ENCODE measurements around the gene TLCD3B.

The TLCD3B gene

GRCh38 chr16:30077656-30078055 lies 46.6 kb upstream of the TLCD3B start:
- peak overlapping the region; percentile 20; the same call in 1 of the 2 replicates for H3K27ac ChIP-seq (replicated peaks)
- no peak for DNase-seq (ENCODE audit: low read depth in 1 of 2, low spot score in 1 of 2)
- H3K4me3 ChIP-seq (replicated peaks; ENCODE audit: insufficient read depth, low read length) = no peak overlapping the region
- no peaks in the 10 kb centered on the region for H3K27me3 ChIP-seq (ENCODE audit: insufficient read depth, poor library complexity, severe bottlenecking)
- TF ChIP-seq POLR2AphosphoS5 (IDR thresholded peaks at IDR 0.05; ENCODE audit: low read depth) (no peak), REST (IDR thresholded peaks at IDR 0.05; ENCODE audit: insufficient replicate concordance, low read depth) (no peak), SPI1 (IDR thresholded peaks at IDR 0.05; ENCODE audit: borderline replicate concordance, low read depth) (no peak), GABPA (IDR thresholded peaks at IDR 0.05; ENCODE audit: low read depth) (no peak), CTCF (IDR thresholded peaks at IDR 0.05; ENCODE audit: insufficient read depth, low read length) (no peak)

- Histone ChIP-seq H3K4me3 (replicated peaks; ENCODE audit: insufficient read depth, low read length) (peak overlapping the region; percentile 92), H3K27ac (replicated peaks) (peak overlapping the region; percentile 87), H3K27me3 (ENCODE audit: insufficient read depth, poor library complexity, severe bottlenecking) (no peaks in the 10 kb centered on the region)
- DNase-seq (ENCODE audit: low read depth in 1 of 2, low spot score in 1 of 2) = no peak
- TF ChIP-seq REST (IDR thresholded peaks at IDR 0.05; ENCODE audit: insufficient replicate concordance, low read depth) = no peak
- TF ChIP-seq POLR2AphosphoS5 (IDR thresholded peaks at IDR 0.05; ENCODE audit: low read depth) = no peak
- TF ChIP-seq CTCF (IDR thresholded peaks at IDR 0.05; ENCODE audit: insufficient read depth, low read length) = no peak
- TF ChIP-seq GABPA (IDR thresholded peaks at IDR 0.05; ENCODE audit: low read depth) = no peak
- TF ChIP-seq SPI1 (IDR thresholded peaks at IDR 0.05; ENCODE audit: borderline replicate concordance, low read depth) = no peak
Observed at GRCh38 chr16:30076276-30076791, 45.3 kb upstream of the TLCD3B start.

- H3K4me3 ChIP-seq (replicated peaks; ENCODE audit: insufficient read depth, low read length) = peak within 1 kb of the TSS; percentile 92
- H3K27ac ChIP-seq (replicated peaks) = peak within 1 kb of the TSS; percentile 87
- DNase-seq (ENCODE audit: low read depth in 1 of 2, low spot score in 1 of 2) = peak; percentile 89 to 91
- TF ChIP-seq SPI1 (IDR thresholded peaks at IDR 0.05; ENCODE audit: borderline replicate concordance, low read depth) (peak; percentile 69; the same call in 1 of the 2 replicates), GABPA (IDR thresholded peaks at IDR 0.05; ENCODE audit: low read depth) (peak; percentile 89), CTCF (IDR thresholded peaks at IDR 0.05; ENCODE audit: insufficient read depth, low read length) (no peak), POLR2AphosphoS5 (IDR thresholded peaks at IDR 0.05; ENCODE audit: low read depth) (peak; percentile 92), REST (IDR thresholded peaks at IDR 0.05; ENCODE audit: insufficient replicate concordance, low read depth) (peak; percentile 33)
- no peaks in the 10 kb centered on the region for H3K27me3 ChIP-seq (ENCODE audit: insufficient read depth, poor library complexity, severe bottlenecking)
Observed at GRCh38 chr16:30075503-30076275, 44.6 kb upstream of the TLCD3B start, which contains the start of gene PPP4C. TSS of gene PPP4C (plus strand) at chr16:30075994. CDS start at chr16:30076378, 384 bp downstream.

All from HL-60 (cell line).